DOHH2 (cell line): ENCODE measurements around the gene PEBP1.
A peak's percentile ranks its signal among the peaks of the same experiment; 100 is the strongest.

ENCODE experiments used
- H3F3A ChIP-seq: fragments of 200-600 bp; sonication (generic), shearing (Covaris generic); 2 replicates; pipeline ENCODE4 v1.6.0; 2016; ENCODE audit warnings: antibody characterized with exemption, mild to moderate bottlenecking; ENCODE audit not compliant: control insufficient read depth, insufficient read depth
- H3K27ac ChIP-seq: fragments of 200-600 bp; sonication (generic); 2 replicates; pipeline ENCODE4 v1.5.1; 2014; ENCODE audit warnings: low read depth, mild to moderate bottlenecking, low read length, moderate library complexity
- H3K27me3 ChIP-seq: fragments of 200-600 bp; sonication (generic); 2 replicates; pipeline ENCODE4 v1.6.1; 2014; ENCODE audit warnings: mild to moderate bottlenecking, low read length, mixed read lengths; ENCODE audit not compliant: control insufficient read depth
- H3K36me3 ChIP-seq: fragments of 200-600 bp; sonication (generic); 2 replicates; pipeline ENCODE4 v1.6.1; 2014; ENCODE audit warnings: mild to moderate bottlenecking, low read length, moderate library complexity, mixed read lengths; ENCODE audit not compliant: control insufficient read depth
- H3K4me1 ChIP-seq: fragments of 200-600 bp; sonication (generic); 2 replicates; pipeline ENCODE4 v1.6.1; 2014; ENCODE audit warnings: mild to moderate bottlenecking, low read length, mixed read lengths; ENCODE audit not compliant: control insufficient read depth
- H3K4me2 ChIP-seq: fragments of 200-600 bp; sonication (generic); 2 replicates; pipeline ENCODE4 v1.6.0; 2014; ENCODE audit warnings: mild to moderate bottlenecking, low read length, moderate library complexity
- H3K4me3 ChIP-seq: fragments of 200-600 bp; sonication (generic); 2 replicates; pipeline ENCODE4 v1.5.1; 2014; ENCODE audit warnings: mild to moderate bottlenecking, low read length, mixed read lengths
- H3K79me2 ChIP-seq: fragments of 200-600 bp; sonication (generic); 2 replicates; pipeline ENCODE4 v1.6.1; 2014; ENCODE audit warnings: mild to moderate bottlenecking, low read length, mixed read lengths; ENCODE audit not compliant: control insufficient read depth
- H3K9me2 ChIP-seq: fragments of 200-600 bp; sonication (generic); replicated peaks from 2 replicates; pipeline ENCODE4 v1.6.1; 2014; ENCODE audit warnings: mild to moderate bottlenecking, low read length, mixed read lengths; ENCODE audit not compliant: control insufficient read depth
- H3K9me3 ChIP-seq: fragments of 200-600 bp; sonication (generic); 2 replicates; pipeline ENCODE4 v1.6.1; 2014; ENCODE audit warnings: antibody characterized with exemption, low read length, mixed read lengths; ENCODE audit not compliant: control insufficient read depth, insufficient read depth
- H4K20me1 ChIP-seq: fragments of 200-600 bp; sonication (generic); 2 replicates; pipeline ENCODE4 v1.6.0; 2014; ENCODE audit warnings: low read depth, mild to moderate bottlenecking, antibody characterized with exemption, low read length, moderate library complexity; ENCODE audit not compliant: control insufficient read depth, insufficient read depth
- CTCF ChIP-seq: fragments of 200-600 bp; sonication (generic); IDR thresholded peaks from one replicate; pipeline ENCODE4 v1.5.1; 2014; ENCODE audit warnings: antibody characterized with exemption, mild to moderate bottlenecking, low read depth, low read length; ENCODE audit not compliant: poor library complexity, severe bottlenecking
- EZH2phosphoT487 ChIP-seq: fragments of 200-600 bp; sonication (generic); IDR thresholded peaks from 2 replicates; pipeline ENCODE4 v1.6.1; 2017; ENCODE audit warnings: borderline replicate concordance, mild to moderate bottlenecking, antibody characterized with exemption, low read length, moderate library complexity, mixed read lengths

PEBP1 gene

GRCh38 chr12:118137148-118137678 is 1.3 kb downstream of the PEBP1 start:
- H3K4me3 ChIP-seq, result peak overlapping the region; percentile 95
- no peaks in the 10 kb centered on the region for H4K20me1 ChIP-seq
- H3K36me3 ChIP-seq, result peaks cover 45% of the 10 kb centered on the region
- H3F3A ChIP-seq, result peaks cover under 1% of the 10 kb centered on the region; the same call in 1 of the 2 replicates
- H3K4me2 ChIP-seq, result peak overlapping the region; percentile 68
- no peak overlapping the region for H3K27ac ChIP-seq
- H3K27me3 ChIP-seq, result no peaks in the 10 kb centered on the region
- H3K79me2 ChIP-seq, result peaks cover 43% of the 10 kb centered on the region
- TF ChIP-seq CTCF, result no peak
- no peak for TF ChIP-seq EZH2phosphoT487
- H3K9me2 ChIP-seq, result no peaks in the 10 kb centered on the region
- H3K4me1 ChIP-seq, result peaks cover 22% of the 10 kb centered on the region
- H3K9me3 ChIP-seq, result no peaks in the 10 kb centered on the region

- TF ChIP-seq EZH2phosphoT487 (no peak), CTCF (no peak)
- H3K4me1 ChIP-seq, result peaks cover 6% of the 10 kb centered on the region
- no peaks in the 10 kb centered on the region for H4K20me1 ChIP-seq
- no peaks in the 10 kb centered on the region for H3K27me3 ChIP-seq
- no peaks in the 10 kb centered on the region for H3K9me3 ChIP-seq
- peaks cover 27% of the 10 kb centered on the region for H3K79me2 ChIP-seq
- no peaks in the 10 kb centered on the region for H3F3A ChIP-seq
- no peak overlapping the region for H3K27ac ChIP-seq
- no peaks in the 10 kb centered on the region for H3K9me2 ChIP-seq
- peaks cover 73% of the 10 kb centered on the region for H3K36me3 ChIP-seq
- no peak overlapping the region for H3K4me3 ChIP-seq
- no peak overlapping the region for H3K4me2 ChIP-seq
Measured at GRCh38 chr12:118140825-118141224, 4.9 kb downstream of the PEBP1 start.

- Histone ChIP-seq H3K27ac (no peak overlapping the region), H4K20me1 (no peaks in the 10 kb centered on the region), H3F3A (peaks cover 5% of the 10 kb centered on the region; the same call in 1 of the 2 replicates), H3K4me1 (no peaks in the 10 kb centered on the region), H3K27me3 (no peaks in the 10 kb centered on the region), H3K79me2 (no peaks in the 10 kb centered on the region; the same call in 1 of the 2 replicates), H3K4me2 (no peak overlapping the region), H3K36me3 (peaks cover 69% of the 10 kb centered on the region), H3K9me2 (no peaks in the 10 kb centered on the region), H3K9me3 (no peaks in the 10 kb centered on the region), H3K4me3 (no peak overlapping the region)
- TF ChIP-seq EZH2phosphoT487, result no peak
- TF ChIP-seq CTCF, result no peak
Measured at GRCh38 chr12:118144499-118144898, 8.6 kb downstream of the PEBP1 start.
